Measurements from ENCODE around the gene TMEM244.
"Not testable (repeated sequence)": the region's sequence is repeated elsewhere in the genome, so short reads cannot be mapped to it uniquely, and the experiment has no call there.

Gene TMEM244, protein sequence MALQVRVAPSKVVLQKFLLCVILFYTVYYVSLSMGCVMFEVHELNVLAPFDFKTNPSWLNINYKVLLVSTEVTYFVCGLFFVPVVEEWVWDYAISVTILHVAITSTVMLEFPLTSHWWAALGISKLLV

DNA sequence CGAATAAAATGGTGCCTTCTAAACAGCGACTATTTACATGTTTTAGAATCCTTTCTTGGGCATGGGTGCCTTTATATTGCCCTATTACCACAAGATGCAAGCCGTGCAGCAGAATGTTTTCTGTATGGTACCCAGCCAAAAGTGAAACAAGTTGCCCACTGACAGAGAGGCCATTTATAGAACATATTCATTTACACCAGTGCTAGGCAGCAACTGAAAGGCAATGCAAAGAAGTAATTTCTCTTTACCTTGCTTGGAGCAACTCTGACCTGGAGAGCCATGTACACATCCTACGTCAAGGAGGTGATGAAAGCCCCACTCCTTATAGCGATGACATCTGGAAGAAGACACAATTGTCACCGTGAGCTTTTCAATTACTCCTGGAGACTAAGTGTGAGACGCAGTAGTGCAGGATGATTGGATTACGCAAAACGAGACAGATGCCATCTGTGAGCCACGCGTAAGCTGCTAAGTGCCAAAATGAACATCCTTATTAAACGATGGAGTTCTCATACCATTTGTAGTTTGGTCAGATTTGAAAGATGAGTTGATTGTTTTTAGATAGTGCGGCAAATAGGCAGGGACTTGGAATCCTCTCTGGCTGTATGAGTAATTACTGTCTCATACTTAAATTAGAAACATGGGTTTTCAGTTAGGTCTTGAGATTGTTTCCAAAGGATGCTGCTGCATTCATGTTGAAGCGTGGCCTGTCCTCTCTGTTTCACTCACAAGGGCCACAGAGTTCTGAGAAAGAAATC, at the start of gene TMEM244:
Gene TMEM244, minus strand, starts transcription at position 408 of the 758 bp plus-strand sequence. Its CDS starts 127 bp downstream, at position 281.
- no peak for DNase-seq (ENCODE audit: low read depth in 3 of 3)

DNA sequence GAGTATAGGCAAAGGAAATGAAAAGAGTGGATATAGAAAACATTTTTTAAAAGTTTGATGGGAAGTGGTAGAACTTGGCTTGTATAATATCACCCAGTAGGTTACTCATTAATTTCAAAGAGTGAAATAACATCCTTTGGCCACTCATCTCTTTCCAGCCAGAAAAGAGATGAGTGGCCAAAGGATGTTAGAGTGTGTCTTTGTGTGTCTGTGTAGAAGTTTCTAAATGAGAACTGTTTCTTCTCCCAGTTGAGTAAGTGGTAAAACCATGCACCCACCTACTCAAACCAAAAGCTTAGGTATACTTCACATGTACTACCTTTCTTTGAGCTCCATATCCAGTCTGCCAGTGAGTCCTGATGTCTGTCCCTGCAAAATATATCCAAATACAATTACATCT, 47.7 kb upstream of the TMEM244 start:
- DNase-seq (ENCODE audit: low read depth in 3 of 3), result no peak

DNA sequence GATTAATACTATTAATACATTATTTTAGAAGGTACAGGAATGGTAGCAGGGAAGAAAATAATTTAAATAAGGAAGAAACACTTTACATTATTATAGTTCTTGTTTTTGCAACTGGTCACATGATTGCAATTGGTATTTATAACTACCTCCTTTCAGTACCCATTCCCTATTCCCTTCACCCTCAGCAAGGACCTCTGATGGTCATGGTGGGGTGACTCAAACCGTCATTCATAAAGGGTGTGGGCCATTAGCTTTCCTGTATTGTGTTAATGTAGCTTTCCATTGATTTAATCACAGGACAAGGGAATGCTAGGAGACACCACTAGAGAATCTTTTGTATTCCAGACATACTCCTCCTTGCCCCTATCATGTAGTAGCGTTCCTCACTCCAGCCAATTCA, 47.2 kb upstream of the TMEM244 start:
- DNase-seq (ENCODE audit: low read depth in 3 of 3), result no peak

DNA sequence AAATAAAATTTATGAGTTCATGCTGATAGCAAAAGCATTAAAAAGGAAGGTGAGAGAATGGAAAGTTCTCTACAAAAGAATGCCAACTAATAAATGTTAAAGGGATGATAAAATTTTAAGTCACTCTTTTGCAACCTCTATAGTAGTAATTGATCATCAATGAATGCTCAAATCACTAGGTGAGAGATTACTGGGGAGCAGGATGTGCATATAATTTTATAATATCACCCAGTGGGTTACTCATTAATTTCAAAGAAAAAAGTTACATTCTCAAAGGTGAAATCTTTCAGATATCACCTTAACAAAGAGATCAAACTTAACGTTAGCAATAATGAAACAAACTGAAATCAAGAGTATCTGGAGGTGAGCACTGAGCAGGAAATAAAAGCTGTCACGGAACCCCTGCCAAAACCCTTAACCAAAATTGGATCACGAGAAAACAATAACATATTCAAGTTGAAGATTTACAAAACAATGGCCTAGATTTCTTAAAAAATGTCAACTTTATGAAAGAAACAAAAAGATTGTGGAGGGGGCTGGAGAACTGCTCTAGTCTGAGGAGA, 45.5 kb upstream of the TMEM244 start:
- DNase-seq (ENCODE audit: low read depth in 3 of 3), result no peak

DNA sequence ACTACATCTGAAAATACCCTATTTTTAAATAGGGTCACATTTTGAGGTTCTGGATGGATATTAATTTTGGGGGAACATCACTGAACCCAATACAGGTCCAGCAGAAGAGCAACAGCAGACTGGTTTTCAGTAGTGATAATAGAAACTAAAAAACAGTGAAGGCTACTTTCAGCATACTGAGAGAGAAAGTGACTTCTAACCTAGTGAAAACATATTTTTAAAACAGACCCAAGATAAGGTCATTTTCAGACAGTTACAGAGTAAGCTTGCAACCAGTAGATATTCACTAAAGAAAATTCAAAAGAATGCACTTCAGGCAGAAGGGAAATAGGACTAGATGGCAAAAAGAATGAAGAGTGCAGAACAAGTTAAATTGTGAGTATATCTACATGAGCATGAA, 42.0 kb upstream of the TMEM244 start:
- DNase-seq (ENCODE audit: low read depth in 3 of 3), result no peak

DNA sequence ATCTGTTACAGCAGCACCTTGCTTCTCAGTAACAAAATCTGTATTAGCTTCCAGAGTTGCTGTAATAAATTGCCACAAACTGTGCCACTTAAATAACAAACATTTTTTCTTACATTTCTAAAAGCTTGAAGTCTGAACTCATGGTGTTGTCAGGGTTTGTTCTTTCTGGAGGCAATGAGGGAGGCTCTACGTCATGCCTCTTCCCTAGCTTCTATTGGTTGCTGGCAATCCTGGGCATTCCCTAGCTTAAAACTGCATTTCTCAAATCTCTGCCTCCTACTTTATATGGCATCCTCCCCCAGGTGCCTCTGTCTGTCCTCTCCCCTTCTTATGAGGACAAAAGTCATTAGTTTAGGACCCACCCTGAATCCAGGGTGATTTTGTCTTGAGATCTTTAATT, 41.6 kb upstream of the TMEM244 start:
- no peak for DNase-seq (ENCODE audit: low read depth in 3 of 3)

DNA sequence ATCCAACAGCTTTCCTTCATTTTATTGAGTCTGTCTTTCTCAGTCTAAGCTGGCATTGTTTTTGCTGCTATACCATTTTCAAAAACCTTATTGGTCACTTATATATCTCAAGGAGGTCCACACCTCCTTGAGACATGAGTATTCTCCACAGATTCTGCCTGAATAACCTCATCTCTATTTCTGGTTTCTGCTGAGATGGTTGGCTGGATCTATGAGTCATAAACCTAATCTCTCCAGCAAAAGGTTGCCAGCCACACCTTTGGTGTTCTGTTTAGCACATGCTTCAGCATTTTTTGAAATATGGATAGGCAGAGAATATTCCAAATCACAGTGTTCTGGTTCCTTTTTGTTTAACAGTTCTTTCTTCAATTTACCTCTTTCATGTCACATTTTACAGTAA, 40.8 kb upstream of the TMEM244 start:
- no peak for DNase-seq (ENCODE audit: low read depth in 3 of 3)

DNA sequence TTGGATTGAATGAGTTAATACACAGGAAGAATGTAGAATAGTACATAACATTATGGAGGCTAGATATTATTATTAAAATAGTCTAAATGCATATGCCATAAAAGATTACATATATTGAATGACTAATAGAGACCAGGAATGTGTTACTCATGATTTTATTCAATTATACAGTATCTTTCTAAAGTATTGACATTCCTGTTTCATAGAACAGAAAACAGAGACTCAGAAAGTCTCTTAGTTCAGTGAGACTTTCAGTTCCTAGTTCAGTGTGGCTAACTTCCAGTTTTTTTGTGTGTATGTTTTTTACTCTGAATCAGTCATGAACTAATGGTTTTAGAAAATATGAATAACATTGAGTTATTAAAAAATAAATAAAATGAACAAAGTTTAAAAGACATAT, 34.6 kb upstream of the TMEM244 start:
- no peak for DNase-seq (ENCODE audit: low read depth in 3 of 3)

DNA sequence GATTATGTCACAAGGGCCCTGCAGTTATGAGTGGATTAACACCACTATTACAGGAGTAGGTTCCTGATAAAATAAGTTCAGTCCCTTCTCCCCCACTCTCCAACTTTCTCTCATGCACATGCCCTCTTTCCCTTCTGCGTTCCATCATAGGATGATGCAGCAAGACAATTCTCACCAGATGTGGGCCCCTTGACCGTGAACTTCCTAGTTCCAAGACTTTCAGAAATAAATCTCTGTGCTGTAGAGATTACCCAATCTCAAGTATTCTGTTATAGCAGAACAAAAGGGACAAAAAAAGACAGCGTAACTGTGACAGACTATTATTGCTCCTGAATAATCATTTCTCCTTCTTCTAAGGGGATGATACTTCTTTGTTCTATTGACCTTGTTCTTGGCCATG, 33.8 kb upstream of the TMEM244 start:
- no peak for DNase-seq (ENCODE audit: low read depth in 3 of 3)

DNA sequence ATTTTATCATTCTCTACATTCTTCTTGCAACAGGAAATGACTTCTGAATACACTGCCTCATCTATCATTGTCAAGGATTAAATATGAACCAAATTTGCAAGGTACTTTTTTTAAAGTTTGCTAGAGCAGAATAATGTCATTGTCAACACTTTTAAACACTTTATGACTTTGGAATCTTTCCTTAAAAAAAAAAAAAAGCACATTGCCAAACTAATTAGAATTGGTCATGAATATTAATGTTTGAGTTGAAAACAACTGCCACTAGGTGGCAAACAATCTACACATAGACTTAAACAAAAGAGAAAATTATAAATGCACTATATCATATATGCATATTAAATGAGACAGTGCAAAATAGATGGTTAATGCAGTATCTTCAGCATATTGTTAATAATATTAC, 32.5 kb upstream of the TMEM244 start:
- no peak for DNase-seq (ENCODE audit: low read depth in 3 of 3)

DNA sequence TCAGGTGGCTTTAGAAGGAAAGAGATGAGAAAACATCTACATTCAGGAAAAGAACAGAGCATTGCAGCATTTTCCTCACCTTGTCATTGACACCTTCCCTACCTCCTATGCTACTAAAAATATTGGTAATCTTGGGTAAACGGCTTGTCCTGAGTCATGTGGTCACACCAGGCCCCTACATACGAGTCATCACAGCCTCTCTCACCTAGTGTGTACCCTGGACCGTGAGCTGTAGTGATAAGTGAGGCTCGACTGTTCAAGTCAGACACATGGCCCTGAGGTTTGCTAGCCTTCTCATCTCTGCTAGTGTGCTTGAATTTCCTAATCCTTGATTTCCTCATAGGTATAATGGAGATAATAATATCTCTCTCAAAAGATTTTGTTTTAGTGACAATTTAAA, 29.6 kb upstream of the TMEM244 start:
- DNase-seq (ENCODE audit: low read depth in 3 of 3), result no peak

DNA sequence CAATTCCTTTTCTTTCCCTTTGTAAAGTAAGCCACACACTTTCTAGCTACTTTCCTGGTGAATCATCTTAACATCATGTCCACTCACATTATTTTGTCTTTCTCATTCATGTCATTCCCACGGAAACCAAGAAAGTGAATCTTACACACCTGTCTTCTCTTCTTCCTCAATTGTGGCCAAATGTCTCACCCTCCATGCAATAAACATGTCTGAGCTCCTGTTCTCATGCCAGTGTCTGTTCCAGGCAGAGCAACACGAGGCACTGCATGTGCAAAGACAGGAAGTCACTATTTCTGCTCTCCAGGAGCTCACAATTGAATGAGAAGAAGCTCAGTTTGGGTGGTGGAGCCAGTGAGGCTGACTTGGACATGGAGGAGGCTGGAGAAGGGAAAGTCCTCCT, 29.0 kb upstream of the TMEM244 start:
- DNase-seq (ENCODE audit: low read depth in 3 of 3), result no peak

DNA sequence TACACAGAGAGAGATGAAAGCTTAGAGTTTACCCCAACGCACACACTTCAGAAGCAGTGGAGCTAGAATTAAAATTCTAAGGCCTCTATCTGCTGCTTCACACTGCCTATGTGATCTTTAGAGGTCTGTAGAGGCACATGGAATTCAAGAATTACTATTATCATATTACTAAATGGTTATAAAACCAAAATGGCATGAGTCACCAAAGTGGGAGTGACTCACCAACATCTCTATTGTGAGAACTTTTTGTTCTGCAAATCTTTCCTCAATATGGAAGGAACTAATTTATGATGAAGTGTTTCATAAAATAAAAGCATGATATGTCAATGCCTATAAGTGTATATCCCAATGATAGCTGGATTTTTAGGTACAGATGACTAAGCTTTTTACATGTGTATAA, 28.5 kb upstream of the TMEM244 start:
- DNase-seq (ENCODE audit: low read depth in 3 of 3), result no peak

DNA sequence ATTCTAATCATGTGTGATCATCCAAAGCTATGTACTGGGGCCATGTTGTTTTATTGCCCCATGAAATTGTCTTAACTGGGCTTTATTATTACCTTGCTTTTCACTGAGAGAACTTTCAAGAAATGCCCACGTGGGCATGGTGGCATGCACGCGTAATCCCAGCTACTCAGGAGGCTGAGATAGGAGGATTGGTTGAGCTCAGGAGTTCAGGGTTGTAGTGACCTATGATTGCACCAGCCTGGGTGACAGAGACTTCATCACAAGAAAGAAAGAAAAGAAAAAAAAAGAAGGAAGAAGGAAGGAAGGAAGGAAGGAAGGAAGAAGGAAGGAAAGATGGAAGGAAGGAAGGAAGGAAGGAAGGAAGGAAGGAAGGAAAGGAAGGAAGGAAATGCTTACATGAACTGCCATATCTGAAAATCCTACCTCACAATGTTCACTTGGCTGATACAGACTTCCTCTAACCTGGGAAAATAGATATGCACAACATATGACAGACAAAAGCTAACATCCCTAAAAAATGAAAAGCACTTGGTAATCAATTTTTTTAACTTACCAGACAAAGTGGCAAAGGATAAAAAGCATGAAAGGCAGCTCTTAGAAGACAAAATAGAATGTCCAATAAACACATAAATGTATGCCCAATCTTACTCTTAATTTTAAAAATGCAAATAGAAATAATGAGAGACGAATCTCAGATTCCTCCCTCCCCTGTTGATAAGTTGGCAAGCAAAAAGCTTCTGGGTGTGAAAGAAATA, 25.5 kb upstream of the TMEM244 start:
- DNase-seq (ENCODE audit: low read depth in 3 of 3), result no peak

DNA sequence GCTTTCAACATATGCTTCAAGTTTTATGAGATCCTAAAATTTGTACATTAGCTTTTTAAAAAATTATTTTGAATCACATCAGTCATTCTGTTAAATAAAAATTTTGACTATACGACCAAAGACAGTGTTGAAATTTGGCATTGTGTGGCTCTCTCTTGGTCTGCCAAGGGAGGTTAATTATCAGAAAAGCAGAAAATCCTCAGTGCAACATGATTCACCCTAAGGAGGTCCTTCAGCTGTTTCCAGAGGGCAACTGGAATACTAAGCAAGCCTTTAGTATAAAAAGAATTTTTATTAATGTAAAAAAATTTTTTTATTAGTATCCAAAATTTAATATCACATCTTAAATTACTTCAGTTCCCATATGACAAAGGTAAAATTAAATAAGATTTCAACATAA, 23.1 kb upstream of the TMEM244 start:
- DNase-seq (ENCODE audit: low read depth in 3 of 3), result no peak

DNA sequence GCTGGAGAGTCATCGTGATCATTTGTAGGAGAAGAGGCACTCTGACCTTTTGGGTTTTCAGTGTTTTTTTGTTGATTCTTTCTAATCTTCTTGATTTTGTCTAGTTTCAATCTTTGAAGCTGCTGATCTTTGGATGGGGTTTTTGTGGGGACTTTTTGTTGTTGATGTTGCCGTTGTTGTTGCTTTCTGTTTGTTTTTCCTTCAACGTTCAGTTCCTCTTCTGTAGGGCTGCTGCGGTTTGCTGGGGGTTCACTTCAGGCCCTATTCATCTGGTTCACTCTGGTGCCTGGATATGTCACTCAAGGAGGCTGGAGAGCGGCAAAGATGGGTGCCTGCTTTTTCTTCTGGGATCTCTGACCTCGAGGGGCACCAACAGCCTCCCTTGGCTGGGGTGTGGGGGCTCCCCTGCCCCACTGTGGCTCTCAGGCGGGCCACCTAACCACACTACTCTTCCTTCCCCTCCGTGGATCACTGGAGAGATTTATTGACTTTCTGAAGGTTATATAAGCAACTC, 21.5 kb upstream of the TMEM244 start:
- DNase-seq (ENCODE audit: low read depth in 3 of 3), result no peak

DNA sequence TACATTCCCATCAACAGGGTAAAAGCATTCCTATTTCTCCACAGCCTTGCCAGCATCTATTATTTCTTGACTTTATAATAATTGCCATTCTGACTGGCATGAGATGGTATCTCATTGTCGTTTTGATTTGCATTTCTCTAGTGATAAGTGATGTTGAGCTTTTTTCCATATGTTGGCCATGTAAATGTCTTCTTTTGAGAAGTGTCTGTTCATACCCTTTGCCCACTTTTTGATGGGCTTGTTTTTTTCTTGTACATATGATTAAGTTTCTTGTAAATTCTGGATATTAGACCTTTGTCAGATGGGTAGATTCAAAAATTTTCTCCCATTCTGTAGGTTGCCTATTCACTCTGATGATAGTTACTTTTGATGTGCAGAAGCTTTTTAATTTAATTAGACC, 16.8 kb upstream of the TMEM244 start:
- not testable (repeated sequence) for DNase-seq (ENCODE audit: low read depth in 3 of 3)

DNA sequence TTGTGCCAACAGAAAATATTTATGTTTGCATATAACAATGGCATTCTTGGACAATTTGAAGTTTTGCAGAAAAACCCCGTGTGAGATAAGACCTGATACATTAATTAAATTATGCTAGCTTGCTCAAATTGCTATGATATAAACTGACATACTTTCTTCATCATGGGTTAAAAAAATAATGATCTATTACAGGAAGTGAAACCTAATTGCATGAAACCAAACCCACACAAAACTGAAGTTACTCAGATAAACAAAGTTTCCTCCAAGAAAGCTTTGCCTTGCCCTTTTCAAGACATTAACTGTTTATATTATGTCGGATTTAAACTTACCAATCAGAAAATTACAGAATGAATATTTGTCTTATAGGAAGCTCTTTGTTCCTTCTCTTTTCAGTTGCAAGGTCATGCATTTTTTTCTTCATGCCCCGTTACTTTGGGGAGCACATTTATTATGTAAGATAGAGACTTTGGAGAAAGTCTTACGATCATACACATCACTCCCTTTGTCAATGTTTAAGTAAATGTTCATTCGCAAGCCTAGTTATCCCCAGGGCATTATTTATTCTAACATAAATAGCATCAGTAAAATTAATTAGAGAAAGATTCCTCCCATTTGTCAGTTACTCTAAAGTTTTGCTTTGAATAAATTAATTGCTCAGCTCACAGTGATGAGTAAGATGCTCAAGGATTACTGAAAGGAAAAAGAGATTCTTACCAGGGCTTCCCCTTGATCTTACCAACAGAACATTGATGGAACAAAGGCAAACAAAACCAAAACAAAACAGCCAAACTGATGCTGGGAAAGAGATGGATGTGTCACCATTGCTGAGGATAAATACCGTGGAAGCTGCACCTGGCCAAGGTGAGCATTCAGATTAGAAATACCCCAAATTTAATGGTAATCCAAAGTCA, 14.8 kb upstream of the TMEM244 start:
- DNase-seq (ENCODE audit: low read depth in 3 of 3), result no peak

DNA sequence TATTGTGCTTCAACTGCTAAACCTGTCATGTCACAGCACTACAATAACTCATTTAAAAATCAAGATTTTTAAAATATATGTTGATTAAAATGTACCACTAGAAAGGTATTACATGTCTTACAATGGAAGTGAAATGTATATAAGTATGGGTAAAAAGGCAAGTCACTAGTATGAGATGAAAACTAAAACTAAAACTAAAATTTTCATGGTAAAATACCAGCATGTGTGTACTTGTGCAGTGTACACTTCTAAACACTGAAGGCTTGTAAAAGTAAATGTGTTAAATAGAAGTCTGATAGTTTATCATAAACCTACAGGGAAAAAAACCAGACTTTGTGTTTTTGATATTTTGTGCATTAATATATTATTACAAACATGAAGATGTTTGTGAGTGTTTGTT, 13.7 kb upstream of the TMEM244 start:
- no peak for DNase-seq (ENCODE audit: low read depth in 3 of 3)

DNA sequence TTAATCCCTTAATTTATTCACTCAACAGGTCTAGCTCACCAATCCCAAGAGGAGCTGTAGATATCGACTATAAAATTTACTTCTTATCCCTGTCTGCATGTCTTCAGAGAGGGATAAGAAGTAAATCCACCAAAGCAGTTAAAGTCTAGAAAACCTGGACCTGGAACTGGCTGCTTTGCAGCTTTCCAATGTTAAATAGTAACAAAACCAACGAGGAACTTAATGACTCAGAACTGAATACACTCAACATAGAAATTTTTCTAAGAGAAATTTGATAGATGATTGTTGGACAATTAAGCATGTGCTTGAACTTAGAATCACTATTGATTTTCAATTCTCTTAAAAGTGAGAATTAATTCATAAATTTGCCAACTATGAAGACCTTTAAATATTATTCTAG, 11.5 kb upstream of the TMEM244 start:
- no peak for DNase-seq (ENCODE audit: low read depth in 3 of 3)

DNA sequence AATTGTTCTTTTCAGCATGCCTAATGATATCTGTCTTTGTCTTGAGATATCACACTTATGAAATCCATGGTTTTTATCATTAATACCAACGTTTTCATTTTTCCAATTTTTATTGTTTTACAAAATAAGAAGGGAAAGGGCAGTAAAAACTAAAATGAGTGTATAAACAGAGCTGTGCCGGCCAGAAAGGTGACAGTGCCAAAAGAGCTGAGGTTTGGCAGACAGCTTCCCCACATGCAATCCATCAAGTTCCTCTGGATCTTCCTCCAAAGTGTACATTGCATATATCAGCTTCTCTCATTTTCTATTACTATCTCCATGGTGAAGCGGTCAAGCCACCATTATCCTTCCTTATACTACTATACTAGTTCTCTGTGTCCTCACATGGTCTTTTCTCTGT, 10.1 kb upstream of the TMEM244 start:
- DNase-seq (ENCODE audit: low read depth in 3 of 3), result no peak

DNA sequence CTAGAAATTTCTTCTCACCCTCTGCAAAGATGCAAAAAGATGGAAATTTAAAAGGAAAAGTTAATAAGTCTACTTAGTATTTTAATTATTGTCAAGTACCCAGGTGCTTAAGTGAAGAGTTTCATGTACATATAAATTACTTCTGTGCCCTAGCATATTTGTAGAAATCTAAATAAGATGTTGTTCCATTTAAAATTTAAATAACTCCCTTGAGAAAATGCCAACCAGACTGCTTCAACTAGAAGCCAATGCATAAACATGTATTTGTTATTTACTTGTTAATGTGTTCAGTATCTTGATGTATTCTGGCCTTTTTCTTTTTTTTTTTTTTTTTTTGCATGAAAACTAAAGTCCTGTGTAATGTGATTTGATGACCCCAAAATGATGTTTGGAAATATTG, 6.3 kb upstream of the TMEM244 start:
- DNase-seq (ENCODE audit: low read depth in 3 of 3), result no peak

Measured in stimulated activated CD4-positive, alpha-beta T cell treated with anti-CD3 and anti-CD28 coated beads, TNF-alpha, amount 100 ng/mL, for 4 hours (primary cell).